HG03558 (cell line): ENCODE measurements around the gene SP100.
A peak's percentile ranks its signal among the peaks of the same experiment; 100 is the strongest.
"Not testable (repeated sequence)": the region's sequence is repeated elsewhere in the genome, so short reads cannot be mapped to it uniquely, and the experiment has no call there.

ENCODE experiments used
- ATAC-seq: cut with Tn5 transposase; IDR thresholded peaks from one replicate; pipeline ENCODE4 v1.9.1; 2021; ENCODE audit warnings: moderate number of reproducible peaks; ENCODE audit not compliant: unreplicated experiment; ENCODE audit errors: extremely low read depth

The SP100 gene

DNA sequence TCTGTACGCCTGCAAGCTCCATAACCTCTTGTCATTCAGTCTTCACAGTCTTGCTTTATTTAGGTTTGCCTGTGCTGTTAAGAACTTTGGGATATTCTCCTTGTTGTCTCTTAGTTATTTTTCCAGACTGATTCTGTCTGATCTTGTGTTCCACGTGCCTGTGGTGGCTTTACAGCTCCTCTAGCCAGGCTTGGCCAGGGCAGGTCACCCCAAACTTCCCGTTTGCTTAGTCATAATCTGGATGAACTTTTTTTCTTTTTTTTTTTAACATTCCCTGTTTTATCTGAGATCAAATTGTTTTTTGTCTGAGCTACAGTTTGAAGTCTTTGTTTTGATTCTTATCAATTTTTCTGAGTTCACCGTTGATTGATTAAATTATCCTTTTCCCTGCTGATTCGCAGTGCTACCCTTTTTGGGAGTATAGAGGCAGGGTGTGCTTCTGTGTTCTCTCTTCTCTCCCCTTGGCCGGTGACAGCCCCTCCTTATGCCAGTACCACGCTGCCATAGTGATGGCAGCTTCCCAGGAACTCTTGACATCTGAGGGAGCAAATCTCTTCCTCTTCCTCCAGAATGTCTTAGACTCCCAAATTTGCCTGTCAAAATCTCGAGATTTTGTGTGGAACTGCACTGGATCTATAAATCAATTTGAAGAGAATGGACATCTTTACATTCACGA, 2.5 kb downstream of the SP100 start:
- no peak for ATAC-seq

DNA sequence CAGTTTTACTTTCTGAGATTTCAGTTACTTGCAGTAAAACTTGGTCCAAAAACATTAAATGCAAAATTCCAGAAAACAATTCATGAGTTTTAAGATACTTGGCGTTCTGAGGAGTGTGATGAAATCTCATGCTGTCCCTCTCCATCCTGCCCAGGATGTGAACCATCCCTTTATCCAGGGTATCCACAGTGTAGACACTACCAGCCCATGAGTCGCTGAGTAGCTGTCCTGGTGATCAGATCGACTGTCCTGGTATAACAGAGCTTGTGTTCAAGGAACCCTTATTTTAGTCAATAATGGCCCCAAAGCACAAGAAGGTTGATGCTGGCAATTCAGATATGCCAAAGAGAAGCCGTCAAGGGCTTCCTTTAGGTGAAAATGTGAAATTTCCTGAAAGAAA, 3.2 kb downstream of the SP100 start:
- no peak for ATAC-seq

DNA sequence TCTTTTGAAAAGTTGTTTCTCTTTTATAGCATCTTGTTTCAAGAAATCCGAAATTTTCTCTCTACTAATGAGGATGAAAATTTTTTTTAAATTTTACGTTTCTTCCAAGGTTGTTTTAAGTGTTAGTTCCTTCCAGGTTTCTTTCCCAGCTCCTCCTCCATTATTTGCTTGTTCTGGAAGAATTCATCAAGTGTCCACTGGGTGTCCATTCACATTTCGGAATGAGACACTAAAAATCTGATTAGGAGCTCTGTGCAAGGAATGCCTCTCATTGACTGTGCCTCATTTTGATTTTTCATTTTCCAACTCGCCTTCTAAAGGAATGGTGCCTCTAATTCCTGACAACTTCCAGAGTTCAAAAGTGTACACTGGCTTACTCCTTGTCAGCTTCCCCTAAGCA, 6.1 kb downstream of the SP100 start:
- ATAC-seq, result no peak

DNA sequence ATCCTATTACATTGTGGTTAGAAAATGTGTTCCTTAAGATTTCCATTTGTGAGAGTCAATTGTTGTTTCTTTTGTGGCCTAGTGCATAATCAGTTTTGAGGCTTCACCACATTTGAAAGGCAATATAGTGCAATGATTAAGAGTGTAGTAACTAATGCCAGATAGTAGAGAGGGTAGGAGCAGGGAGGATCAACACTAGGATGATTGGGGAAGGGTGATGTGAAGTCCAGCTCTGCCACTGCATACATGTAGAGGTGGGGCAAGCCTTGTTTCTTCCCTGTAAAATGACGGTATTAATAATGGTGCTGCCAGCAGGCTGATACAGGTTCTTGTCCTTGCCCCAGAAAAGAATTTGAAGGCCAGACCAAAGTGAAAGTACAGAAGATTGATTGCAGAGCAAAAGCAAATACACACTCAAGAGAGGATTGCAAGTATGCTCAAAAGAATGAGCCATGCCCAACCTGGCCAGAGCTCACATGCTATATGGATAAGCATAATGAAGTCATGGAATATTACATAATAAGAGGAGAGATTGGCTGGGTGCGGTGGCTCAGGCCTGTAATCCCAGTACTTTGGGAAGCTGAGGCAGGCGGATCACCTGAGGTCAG, 8.0 kb downstream of the SP100 start:
- ATAC-seq, result no peak

DNA sequence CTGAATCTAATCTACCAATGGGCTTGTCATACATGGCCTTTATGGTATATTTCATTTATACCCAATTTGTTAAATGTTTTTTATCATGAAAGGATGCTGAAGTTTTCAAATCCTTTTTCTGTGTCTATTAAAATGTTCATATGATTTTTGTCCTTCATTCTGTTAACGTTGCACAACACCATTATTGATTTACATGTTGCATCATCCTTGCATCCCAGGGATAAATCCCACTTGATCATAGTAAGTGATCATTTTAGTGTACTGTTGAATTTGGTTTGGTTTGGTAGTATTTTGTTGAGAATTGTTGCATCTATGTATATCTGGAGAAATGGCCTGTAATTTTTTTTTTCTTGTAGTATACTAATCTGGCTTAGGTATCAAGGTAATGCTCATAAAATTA, 9.4 kb downstream of the SP100 start:
- no peak for ATAC-seq

DNA sequence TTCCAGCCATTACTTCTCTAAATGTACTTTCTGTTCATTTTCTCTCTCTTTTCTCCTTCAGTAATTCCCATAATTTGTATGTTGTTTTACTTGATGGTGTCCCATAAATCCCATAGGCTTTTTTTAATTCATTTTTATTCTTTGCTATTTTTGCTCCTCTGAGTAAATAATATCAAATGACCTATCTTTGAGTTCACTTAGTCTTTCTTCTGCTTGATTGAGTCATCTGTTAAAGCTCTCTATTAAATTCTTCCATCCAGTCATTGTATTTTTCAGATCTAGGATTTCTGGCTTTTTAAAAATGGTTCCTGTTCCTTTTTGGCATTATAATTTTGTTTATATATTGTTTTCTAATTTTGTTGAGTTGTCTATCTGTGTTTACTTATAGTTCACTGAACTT, 13.5 kb downstream of the SP100 start:
- no peak for ATAC-seq

DNA sequence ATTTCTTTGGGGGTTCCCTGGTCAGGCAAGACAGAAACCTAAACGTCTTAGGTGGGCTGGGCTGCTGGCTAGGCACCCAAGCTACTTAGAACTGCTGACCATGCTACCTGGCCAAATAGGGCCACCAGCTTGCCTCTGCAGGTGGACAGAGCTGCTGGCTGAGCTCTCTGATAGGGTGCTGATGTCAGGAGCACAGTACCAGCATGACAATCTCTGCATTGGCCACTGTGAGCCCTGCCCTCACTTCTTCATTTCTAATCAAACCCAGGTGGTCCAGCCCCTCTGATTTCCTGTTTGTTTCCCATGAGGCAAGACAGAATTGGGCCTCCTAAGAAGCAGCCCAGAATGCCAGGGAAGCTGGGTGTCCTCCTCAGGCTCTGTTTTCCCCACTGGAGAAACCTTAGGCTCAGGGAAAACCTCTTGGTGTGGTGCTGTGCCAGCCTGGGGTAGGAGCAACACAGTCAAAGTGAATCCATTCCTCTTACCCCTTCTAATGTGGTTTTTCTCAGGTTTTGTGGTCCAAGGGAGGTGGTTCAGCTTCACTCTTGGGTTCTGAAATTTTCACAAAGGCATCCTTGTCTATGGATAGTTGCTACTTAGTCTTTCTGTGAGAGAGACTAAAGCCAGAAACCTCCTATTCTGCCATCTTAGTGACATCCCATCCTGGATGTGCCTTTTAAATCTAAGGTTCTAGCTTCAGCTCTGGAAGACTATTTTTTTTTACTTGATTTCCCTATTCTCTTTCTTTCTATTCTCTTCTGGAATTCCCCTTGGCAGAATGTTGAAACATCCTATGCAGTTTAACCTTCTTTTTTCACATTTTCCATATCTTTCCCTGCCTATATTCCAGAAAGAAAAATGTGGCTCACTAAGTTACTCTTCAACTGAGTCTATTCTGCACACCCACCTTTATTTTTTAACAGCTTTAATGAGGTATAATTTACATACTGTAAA, 15.2 kb downstream of the SP100 start:
- ATAC-seq, result no peak

DNA sequence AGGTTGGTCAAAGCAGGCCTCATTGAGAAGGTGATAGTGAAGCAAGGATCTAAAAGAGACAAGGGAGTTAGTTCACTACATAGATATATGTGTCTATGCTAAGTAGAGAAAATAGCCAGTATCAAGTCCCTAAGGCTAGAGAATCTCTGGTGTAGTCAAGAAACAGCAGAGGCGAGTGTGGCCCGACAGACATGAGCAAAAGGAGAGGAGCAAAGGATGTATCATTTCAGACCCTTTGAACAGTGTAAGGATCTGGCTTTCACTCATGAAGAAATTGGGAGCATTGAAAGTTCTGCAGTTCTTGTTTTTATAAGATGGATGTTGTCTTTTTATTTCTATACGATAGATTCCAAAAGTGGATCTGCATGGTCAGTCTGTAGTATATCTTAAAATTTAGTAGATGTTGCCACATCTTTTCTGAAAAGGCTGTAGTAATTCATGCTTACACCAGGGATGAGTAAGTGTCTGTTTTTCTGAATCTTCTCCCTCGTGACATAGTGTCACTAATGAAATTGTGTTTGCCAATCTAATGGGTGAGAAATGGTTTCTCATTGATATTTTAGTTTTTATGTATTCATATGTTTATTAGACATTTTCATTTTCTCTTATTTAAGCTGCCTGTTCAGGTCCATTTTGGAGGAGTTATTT, 18.8 kb downstream of the SP100 start:
- no peak for ATAC-seq

DNA sequence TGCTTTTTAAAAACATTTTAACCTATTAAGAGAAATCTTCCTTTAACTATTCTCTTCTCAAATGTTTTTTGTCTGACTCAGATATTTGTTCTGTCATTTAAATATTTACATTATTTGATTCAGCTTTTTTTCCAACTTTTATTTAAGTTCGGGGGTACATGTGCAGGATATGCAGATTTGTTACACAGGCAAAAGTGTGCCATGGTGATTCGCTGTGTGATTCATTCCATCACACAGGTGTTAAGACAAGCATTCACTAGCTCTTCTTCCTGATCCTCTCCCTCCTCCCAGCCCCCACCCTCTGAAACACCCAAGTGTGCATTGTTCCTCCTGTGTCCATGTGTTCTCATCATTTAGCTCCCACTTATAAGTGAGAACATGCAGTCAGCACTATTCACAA, 19.4 kb downstream of the SP100 start:
- ATAC-seq, result no peak

DNA sequence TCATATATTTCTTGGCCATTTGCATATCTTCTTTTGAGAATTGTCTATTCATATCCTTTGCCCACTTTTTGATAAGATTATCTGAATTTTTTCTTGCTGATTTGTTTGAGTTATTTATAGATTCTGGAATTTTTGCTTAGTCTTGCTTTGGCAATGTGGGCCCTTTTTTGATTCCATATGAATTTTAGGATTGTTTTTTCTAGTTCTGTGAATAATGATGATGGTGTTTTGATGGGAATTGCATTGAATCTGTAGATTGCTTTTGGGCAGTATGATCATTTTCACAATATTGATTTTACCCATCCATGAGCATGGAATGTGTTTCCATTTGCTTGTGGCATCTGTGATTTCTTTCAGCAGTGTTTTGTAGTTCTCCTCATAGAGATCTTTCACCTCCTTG, 23.1 kb downstream of the SP100 start:
- ATAC-seq, result not testable (repeated sequence)

DNA sequence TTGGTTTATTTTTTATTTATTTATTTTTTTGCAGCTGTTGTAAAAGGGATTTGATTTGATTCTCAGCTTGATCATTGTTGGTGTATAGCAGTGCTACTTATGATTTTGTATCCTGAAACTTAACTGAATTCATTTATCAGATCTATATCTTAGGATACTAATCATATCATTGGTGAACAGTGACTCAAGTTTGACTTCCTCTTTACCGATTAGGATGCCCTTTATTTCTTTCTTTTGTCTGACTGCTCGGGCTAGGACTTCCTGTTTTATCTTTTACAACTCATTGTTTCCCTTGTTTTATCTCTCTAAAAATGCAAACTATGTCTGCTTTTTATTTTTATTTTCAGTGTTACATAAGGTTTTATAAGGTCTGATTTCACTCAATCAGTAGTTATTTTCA, 23.6 kb downstream of the SP100 start:
- ATAC-seq, result peak; percentile 48

DNA sequence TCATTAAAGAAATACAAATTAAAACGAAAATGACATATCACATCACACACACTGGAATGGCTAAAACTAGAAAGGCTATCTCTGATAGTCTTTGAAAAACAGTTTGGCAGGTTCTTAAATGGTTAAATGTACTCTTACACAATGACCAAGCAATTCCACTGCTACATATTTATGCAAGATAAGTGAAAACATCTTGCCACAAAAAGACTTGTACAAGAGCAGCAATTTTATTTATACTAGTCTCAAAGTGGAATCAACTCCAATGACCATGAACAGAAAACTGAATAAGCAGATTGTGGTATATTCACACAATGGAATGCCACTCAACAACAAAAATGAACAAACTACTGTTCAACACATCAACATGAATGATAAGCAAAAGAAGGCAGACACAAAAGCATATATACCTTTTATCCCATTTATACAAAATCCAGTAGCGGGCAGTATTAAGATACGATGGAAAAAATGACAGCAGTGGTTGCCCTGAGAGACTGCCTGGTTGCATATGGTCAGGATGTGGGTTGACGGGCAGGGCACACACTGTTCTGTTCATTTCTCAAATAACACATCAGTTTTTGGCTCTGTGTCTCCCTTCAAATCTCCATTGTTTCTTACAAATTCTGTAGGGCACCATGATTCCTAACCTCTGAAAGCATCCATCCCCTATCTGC, 25.4 kb downstream of the SP100 start:
- ATAC-seq, result no peak

DNA sequence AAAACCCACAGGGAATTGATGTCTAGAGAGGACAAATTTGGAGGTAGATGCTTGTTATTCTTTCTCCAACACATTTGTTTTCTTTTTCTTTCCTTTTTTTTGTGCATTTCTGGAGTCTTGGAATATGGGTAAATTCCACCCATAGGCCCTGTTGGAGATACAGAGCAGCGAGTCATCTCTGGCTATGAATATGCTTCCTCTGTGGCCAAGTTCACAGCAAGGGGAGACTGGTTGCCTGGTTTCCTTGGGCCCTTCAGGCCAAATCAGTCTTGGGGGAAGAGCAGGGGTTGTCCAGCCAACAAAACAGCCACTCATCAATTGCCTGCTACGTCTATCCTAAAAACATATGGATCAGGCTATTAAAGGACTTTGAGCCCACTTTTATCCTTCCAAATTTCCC, 27.5 kb downstream of the SP100 start:
- ATAC-seq, result no peak

DNA sequence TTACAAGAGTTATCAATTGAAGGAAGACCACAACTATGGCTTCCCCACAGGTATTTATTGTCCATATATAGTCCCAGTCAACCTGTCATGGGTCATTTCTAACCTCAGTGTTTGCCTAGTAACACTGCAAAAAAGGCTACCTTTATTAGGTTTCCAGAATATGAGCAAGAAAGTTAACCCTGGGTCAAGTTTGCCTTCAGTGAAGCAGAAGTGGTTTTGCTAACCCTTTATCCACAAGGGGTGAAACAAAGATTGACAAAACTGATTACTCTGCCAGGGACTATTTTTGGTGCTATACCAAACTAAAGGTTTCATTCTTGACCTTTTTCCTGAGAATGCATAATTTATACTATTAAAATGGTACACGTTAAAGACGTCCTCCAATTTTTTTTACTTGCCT, 28.8 kb downstream of the SP100 start:
- ATAC-seq, result no peak

DNA sequence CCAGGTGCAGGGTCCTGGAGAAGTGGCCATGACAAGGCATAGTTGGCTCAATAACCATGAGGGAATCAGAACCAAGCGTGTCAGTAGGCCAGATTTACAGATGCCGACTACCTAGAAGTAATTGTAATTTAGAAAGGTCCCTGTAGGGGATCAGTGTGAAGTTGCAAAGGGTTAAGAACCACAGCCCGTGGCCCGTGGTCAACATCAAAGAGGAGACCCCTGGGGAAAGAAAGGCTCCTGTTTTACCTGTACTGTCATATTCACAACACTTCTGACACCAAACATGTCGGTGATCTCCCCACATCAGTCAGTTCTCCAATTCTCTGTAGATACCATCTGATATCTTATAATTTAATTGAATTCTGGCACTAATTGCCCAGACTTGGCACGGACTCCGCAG, 31.0 kb downstream of the SP100 start:
- ATAC-seq, result no peak

DNA sequence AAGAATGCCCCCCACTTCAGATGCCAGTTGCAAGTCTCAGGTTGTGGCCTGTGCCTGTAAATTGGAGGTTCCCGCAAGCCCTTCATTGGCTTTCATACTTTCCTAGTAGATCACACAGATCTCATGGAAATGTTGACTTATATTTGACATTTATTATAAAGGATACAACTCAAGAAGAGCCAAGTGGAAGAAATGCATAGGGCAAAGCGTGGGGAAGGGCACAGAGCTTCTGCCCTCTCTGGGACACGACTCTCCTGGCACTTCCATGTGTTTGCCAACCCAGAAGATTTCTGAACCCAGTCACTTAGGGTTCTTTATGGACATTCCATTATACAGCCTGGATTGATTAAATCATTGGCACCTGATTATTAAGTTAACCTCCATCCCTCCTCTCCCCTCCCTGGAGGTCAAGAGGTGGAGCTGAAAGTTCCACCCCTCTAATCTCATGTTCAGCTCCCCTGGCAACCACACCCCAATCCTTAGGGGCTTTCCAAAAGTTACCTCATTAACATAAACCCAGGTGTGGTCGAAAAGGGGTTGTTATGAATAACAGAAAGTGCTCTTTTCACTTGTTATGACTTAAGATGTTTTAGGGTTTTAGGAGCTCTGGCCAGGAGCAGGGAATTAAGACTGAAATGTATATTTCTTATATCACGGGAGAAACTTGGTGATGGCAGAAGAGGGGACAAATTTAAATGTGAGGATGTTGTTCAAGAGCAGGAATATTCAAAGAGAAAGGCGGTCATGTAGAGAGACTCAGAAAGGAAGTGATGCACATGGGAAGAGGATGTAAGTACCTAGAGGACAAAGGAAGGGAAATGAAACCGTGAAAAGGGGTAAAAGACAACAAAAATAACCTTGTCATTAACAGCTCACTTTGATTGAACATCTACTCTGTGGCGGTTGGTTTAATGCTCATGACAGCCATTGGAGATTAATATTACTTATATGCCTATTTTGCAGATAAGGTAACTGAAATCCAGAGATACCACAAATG, 31.8 kb downstream of the SP100 start:
- peak; percentile 60 for ATAC-seq

DNA sequence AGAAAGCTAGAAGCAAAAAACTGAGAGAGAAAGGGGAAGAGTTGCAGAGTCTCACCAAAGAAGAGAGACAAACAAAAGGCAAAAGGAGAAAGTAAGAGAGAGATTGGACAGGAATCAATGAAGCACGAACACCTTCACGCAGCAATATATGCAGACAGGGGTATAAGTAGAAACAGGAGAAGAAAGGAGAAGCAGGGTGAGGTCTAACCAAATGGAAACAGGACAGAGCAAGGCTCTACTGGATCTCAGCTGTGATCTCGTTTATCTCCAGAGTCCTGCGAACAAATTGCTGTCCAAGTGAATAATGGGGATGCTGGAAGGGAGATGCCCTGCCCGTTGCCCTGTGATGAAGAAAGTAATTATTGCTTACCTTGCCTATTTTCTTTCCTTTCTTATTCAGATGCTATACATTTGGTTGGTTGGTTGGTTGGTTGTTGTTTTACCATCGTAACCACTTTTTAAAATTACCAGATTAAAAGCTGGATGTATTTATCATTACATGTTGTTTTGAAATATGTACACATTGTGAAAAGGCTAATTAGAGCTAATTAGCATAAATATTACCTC, 34.0 kb downstream of the SP100 start:
- no peak for ATAC-seq

DNA sequence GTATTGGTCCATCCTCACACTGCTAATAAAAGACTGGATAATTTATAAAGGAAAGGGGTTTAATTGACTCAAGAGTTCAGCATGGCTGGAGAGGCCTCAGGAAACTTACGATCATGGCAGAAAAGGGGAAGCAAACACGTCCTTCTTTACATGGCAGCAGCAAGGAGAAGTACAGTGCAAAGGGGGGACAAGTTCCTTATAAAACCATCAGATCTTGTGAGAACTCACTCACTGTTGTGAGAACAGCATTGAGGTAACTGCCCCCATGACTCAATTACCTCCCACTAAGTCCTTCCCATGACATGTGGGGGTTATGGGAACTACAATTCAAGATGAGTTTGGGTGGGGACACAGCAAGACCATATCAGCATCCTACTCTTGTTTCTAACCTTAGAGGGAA, 37.0 kb downstream of the SP100 start:
- no peak for ATAC-seq
